Gastrocnemius medialis (tissue), 4 donors: Measurements from ENCODE around the gene PACSIN2. TPM values are rescaled to one million over a fixed set of nuclear protein-coding genes. Genes with fewer than 3 reads are reported as not detected.

Experiments
- ATAC-seq, 2 donors: fragments of 150-250 bp; one replicate each; pipeline ENCODE4 v1.9.1; 2016
- DNase-seq, 2 donors: peaks; one replicate each; pipeline ENCODE4 v3.0.0-alpha.2; 2019
- H3K27ac ChIP-seq, 4 donors: fragments of 200-600 bp; sonication (generic); 1 replicate in 1 of 4; 2 replicates in 3 of 4; pipeline ENCODE4 v1.5.1; 2016 to 2018; ENCODE audit warnings: mild to moderate bottlenecking in 2 of 4, moderate library complexity in 1 of 4
- H3K27me3 ChIP-seq, 3 donors: fragments of 200-600 bp; sonication (generic) in 2 of 3; 1 replicate in 1 of 3; 2 replicates in 2 of 3; pipeline versions ENCODE4 v1.5.1 to v1.6.0; 2016 to 2019; ENCODE audit warnings: mild to moderate bottlenecking in 1 of 3, moderate library complexity in 1 of 3
- H3K36me3 ChIP-seq, 2 donors: fragments of 200-600 bp; sonication (generic) in 1 of 2; one replicate each; pipeline ENCODE4 v1.5.1; 2017 to 2018
- H3K4me1 ChIP-seq, 2 donors: fragments of 200-600 bp; sonication (generic) in 1 of 2; one replicate each; pipeline ENCODE4 v1.5.1; 2016 to 2017; ENCODE audit warnings: mild to moderate bottlenecking in 2 of 2
- H3K4me3 ChIP-seq, 4 donors: fragments of 200-600 bp; sonication (generic) in 3 of 4; 1 replicate in 1 of 4; 2 replicates in 3 of 4; pipeline ENCODE4 v1.5.1; 2016 to 2019; ENCODE audit warnings: mild to moderate bottlenecking in 2 of 4
- H3K9me3 ChIP-seq, 3 donors: fragments of 200-600 bp; sonication (generic) in 2 of 3; 1 replicate in 1 of 3; 2 replicates in 2 of 3; pipeline ENCODE4 v1.5.1; 2016 to 2019
- CTCF ChIP-seq, 5 experiments: fragments of 450-650 bp in 3 of 5; fragments of 200-600 bp in 2 of 5; sonication (generic) in 2 of 5; IDR thresholded peaks in 4 of 5; conservative IDR thresholded peaks in 1 of 5; 1 replicate in 4 of 5; 2 replicates in 1 of 5; pipeline ENCODE4 v1.5.1; 2016 to 2019; ENCODE audit warnings: antibody characterized with exemption in 5 of 5, mild to moderate bottlenecking in 3 of 5, moderate library complexity in 3 of 5
- POLR2A ChIP-seq, 2 donors: fragments of 450-650 bp; IDR thresholded peaks; one replicate each; pipeline ENCODE4 v1.6.1; 2017; ENCODE audit warnings: antibody characterized with exemption in 2 of 2, mild to moderate bottlenecking in 2 of 2, moderate library complexity in 2 of 2
- in situ Hi-C, 4 donors: fragments of 200-750 bp; cut with MboI; loops; one replicate each; pipeline versions ENCODE4 v1.15.0 to v1.8.0; 2017; ENCODE audit warnings: low sequenced_read_pairs in 4 of 4
- intact Hi-C: fragments of 100-400 bp; cut with DNase I; formaldehyde crosslinking; loops from one replicate; pipeline ENCODE4 v1.15.1; 2023; ENCODE audit warnings: low total_unique reads
- total RNA-seq, 4 donors: library from RNA; depleted of rRNA; stranded (reverse); fragments of >200 nt; gene quantifications; one replicate each; pipeline versions ENCODE4 v1.1.0 to v1.2.3, GENCODE V29; 2016

The PACSIN2 gene
- total RNA-seq, 4 donors from 2014 or later = 37.3 to 45.9 (median 39.8) TPM

- in situ Hi-C loops = loop anchor here in 2 of 4 donors (5.0 to 25.0 kb wide), 2 partner anchors 96 to 106 kb away; partner anchors contain the start of gene ARFGAP3 (in 1 of the 2)
- intact Hi-C loops = loop anchor here (2.0 to 5.0 kb wide), 2 partner anchors 56 to 101 kb away; no protein-coding TSS in a partner anchor
- peaks cover 26 to 44% of the 10 kb centered on the region in 2 donors for H3K4me1 ChIP-seq
Observed at GRCh38 chr22:42967933-42968332, 47.0 kb downstream of the PACSIN2 start.

GRCh38 chr22:42967005-42967404, 47.9 kb downstream of the PACSIN2 start:
- Histone ChIP-seq H3K36me3 (no peaks in the 10 kb centered on the region), H3K27ac (peak overlapping the region; percentile 47 to 77 (median 62)), H3K4me1 (peaks cover 23 to 45% of the 10 kb centered on the region in 2 donors), H3K9me3 (no peaks in the 10 kb centered on the region), H3K4me3 (no peak overlapping the region), H3K27me3 (no peaks in the 10 kb centered on the region)
- intact Hi-C loops = loop anchor here (5.0 kb wide), 1 partner anchor 55 kb away; no protein-coding TSS in a partner anchor
- no peak for TF ChIP-seq CTCF (IDR thresholded peaks at IDR 0.05 in 4 of 5, conservative IDR thresholded peaks at IDR 0.05 in 1 of 5)
- no peak for TF ChIP-seq POLR2A (IDR thresholded peaks at IDR 0.05)
- in situ Hi-C loops = loop anchor here in 2 of 4 donors (5.0 to 25.0 kb wide), 2 partner anchors 95 to 105 kb away; partner anchors contain the start of gene ARFGAP3 (in 1 of the 2)
- ATAC-seq (peak; percentile 12 to 52), DNase-seq (peak in 1 of 2 donors; percentile 51)

More at GRCh38 chr22:42967933-42968332, 47.0 kb downstream of the PACSIN2 start:
- DNase-seq (peak; percentile 72 to 74), ATAC-seq (peak; percentile 60 to 69)
- H3K27ac ChIP-seq = peak overlapping the region; percentile 7 to 77 (median 50)
- no peaks in the 10 kb centered on the region for H3K36me3 ChIP-seq
- H3K4me3 ChIP-seq = no peak overlapping the region
- H3K27me3 ChIP-seq = no peaks in the 10 kb centered on the region
- no peak for TF ChIP-seq POLR2A (IDR thresholded peaks at IDR 0.05)
- TF ChIP-seq CTCF (IDR thresholded peaks at IDR 0.05 in 4 of 5, conservative IDR thresholded peaks at IDR 0.05 in 1 of 5) = peak in 4 of 5 experiments; percentile 28 to 52 (median 45)
- H3K9me3 ChIP-seq = no peaks in the 10 kb centered on the region

- ATAC-seq = peak; percentile 39 to 68
- no peaks in the 10 kb centered on the region for H3K36me3 ChIP-seq
- no peaks in the 10 kb centered on the region for H3K9me3 ChIP-seq
- in situ Hi-C loops = loop anchor here in 2 of 4 donors (5.0 to 25.0 kb wide), 2 partner anchors 94 to 104 kb away; partner anchors contain the start of gene ARFGAP3 (in 1 of the 2)
- peak overlapping the region; percentile 47 to 77 (median 62) for H3K27ac ChIP-seq
- no peaks in the 10 kb centered on the region for H3K27me3 ChIP-seq
- no peak for DNase-seq
- H3K4me1 ChIP-seq = peaks cover 28 to 50% of the 10 kb centered on the region in 2 donors
- no peak overlapping the region for H3K4me3 ChIP-seq
- intact Hi-C loops = loop anchor here (5.0 kb wide), 1 partner anchor 54 kb away; no protein-coding TSS in a partner anchor
- TF ChIP-seq POLR2A (IDR thresholded peaks at IDR 0.05) = no peak
- TF ChIP-seq CTCF (IDR thresholded peaks at IDR 0.05 in 4 of 5, conservative IDR thresholded peaks at IDR 0.05 in 1 of 5) = no peak
Observed at GRCh38 chr22:42966497-42966896, 48.5 kb downstream of the PACSIN2 start.

GRCh38 chr22:42964994-42965699, 49.8 kb downstream of the PACSIN2 start:
- no peak for TF ChIP-seq POLR2A (IDR thresholded peaks at IDR 0.05)
- no peak for TF ChIP-seq CTCF (IDR thresholded peaks at IDR 0.05 in 4 of 5, conservative IDR thresholded peaks at IDR 0.05 in 1 of 5)
- peak overlapping the region in 1 of 4 donors; percentile 16 for H3K27ac ChIP-seq
- DNase-seq (no peak), ATAC-seq (no peak)
- in situ Hi-C loops (loop anchor here in 2 of 4 donors (5.0 to 25.0 kb wide), 2 partner anchors 93 to 103 kb away; partner anchors contain the start of gene ARFGAP3 (in 1 of the 2)), intact Hi-C loops (loop anchor here (5.0 kb wide), 1 partner anchor 53 kb away; no protein-coding TSS in a partner anchor)
- no peak overlapping the region for H3K4me3 ChIP-seq
- no peaks in the 10 kb centered on the region for H3K9me3 ChIP-seq
- no peaks in the 10 kb centered on the region for H3K36me3 ChIP-seq
- H3K4me1 ChIP-seq = peaks cover 39 to 59% of the 10 kb centered on the region in 2 donors
- H3K27me3 ChIP-seq = no peaks in the 10 kb centered on the region
